Breast epithelium (tissue), 3 donors: ENCODE measurements around the gene STIM1.

Experiments used
- CTCF ChIP-seq, 3 donors: fragments of 450-650 bp; IDR thresholded peaks; one replicate each; pipeline ENCODE4 v1.5.1; 2016 to 2017; ENCODE audit warnings: antibody characterized with exemption in 3 of 3, mild to moderate bottlenecking in 3 of 3, moderate library complexity in 3 of 3
- POLR2A ChIP-seq: fragments of 450-650 bp; IDR thresholded peaks from one replicate; pipeline ENCODE4 v1.6.1; 2016; ENCODE audit warnings: antibody characterized with exemption, mild to moderate bottlenecking, moderate library complexity

GRCh38 chr11:3843326-3843725 is 12.1 kb upstream of the STIM1 start:
- no peak for TF ChIP-seq CTCF (IDR thresholded peaks at IDR 0.05)
- TF ChIP-seq POLR2A = no peak
